GM18499 (cell line): ENCODE results near the gene SEC61A1.

Experiments
- ATAC-seq: cut with Tn5 transposase; IDR thresholded peaks from one replicate; pipeline ENCODE4 v1.9.1; 2021; ENCODE audit warnings: moderate number of reproducible peaks; ENCODE audit not compliant: insufficient read depth, unreplicated experiment

The SEC61A1 gene

GRCh38 chr3:128054367-128054766, 2.1 kb downstream of the SEC61A1 start:
- no peak for ATAC-seq

GRCh38 chr3:128056258-128056657, 4.0 kb downstream of the SEC61A1 start:
- ATAC-seq = no peak

- no peak for ATAC-seq
These were observed 8.5 kb downstream of the SEC61A1 start for GRCh38 chr3:128060473-128061381.

- no peak for ATAC-seq
These were observed 10.0 kb downstream of the SEC61A1 start for GRCh38 chr3:128062033-128062745.

- ATAC-seq = no peak
These were observed 11.6 kb downstream of the SEC61A1 start for GRCh38 chr3:128063865-128064264.

GRCh38 chr3:128064962-128065361, 12.7 kb downstream of the SEC61A1 start:
- ATAC-seq = no peak

- ATAC-seq = no peak
These were observed 13.9 kb downstream of the SEC61A1 start for GRCh38 chr3:128066114-128066513.

GRCh38 chr3:128066676-128067075, 14.4 kb downstream of the SEC61A1 start:
- no peak for ATAC-seq

GRCh38 chr3:128067489-128067888, 15.3 kb downstream of the SEC61A1 start:
- ATAC-seq = no peak

- ATAC-seq = no peak
These were observed 16.0 kb downstream of the SEC61A1 start for GRCh38 chr3:128068156-128068620.

- ATAC-seq = no peak
These were observed 17.0 kb downstream of the SEC61A1 start for GRCh38 chr3:128069271-128069670.

GRCh38 chr3:128070898-128071591, 18.8 kb downstream of the SEC61A1 start:
- ATAC-seq = no peak

- no peak for ATAC-seq
These were observed 19.7 kb downstream of the SEC61A1 start for GRCh38 chr3:128071771-128072453.

- no peak for ATAC-seq
These were observed 20.4 kb downstream of the SEC61A1 start for GRCh38 chr3:128072454-128073184.

- ATAC-seq = no peak
These were observed 21.0 kb downstream of the SEC61A1 start for GRCh38 chr3:128073185-128073725.

GRCh38 chr3:128073807-128074206, 21.6 kb downstream of the SEC61A1 start:
- ATAC-seq = no peak

GRCh38 chr3:128074851-128075521, 22.7 kb downstream of the SEC61A1 start:
- no peak for ATAC-seq

- no peak for ATAC-seq
These were observed 23.6 kb downstream of the SEC61A1 start for GRCh38 chr3:128075522-128076482.
